NCI-H146 treated with DMSO at 0.1 percent for 48 hours (cell line): ENCODE measurements around the gene IL1B.

Experiments
- DNase-seq: peaks from one replicate; lab custom pipeline; 2025; ENCODE audit not compliant: unreplicated experiment; lab: John Stamatoyannopoulos, UW

Gene IL1B

DNA sequence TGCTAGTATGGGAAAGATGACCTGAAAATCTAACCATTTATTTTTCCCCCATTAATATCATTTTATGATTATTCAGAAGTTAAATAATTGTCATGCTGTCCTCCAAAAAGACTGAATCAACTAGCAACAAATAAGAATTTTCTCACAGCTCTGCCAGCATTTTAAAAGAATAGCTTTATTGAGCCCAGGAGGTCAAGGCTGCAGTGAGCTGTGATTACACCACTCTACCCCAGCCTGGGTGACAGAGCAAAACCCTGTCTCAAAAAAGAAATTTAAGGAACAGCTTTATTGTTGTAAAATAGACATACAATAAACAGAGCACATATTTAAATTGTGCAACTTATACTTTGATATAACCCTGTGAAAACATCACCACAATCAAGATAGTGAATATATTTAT lies 27.5 kb downstream of the IL1B start:
- DNase-seq = no peak

DNA sequence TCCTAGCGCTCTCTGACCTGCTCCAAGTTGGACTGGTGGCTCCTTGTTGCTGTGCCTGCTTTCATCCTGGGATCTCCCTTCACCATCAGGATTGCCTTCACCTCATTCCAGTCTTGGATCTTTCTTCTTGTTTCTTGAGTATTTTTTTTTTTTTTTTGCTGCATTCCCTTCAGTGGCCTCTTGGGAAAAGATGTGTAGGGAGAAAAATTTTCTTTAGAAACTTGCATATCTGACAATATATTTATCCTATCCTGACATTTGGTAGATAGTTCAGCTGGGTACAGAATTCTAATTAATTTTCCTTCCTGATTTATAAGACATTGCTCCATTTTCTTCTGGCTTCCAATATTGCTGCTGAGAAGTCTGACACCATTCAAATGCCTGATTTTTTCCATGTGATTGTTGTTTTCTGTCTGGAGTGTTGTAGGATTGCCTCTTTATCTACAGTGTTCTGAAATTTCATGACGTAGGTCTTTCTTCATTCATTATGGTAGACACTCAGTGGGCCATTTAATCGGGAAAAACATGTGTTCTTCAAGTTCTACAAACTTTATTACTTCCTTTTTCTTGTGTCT lies 29.3 kb downstream of the IL1B start:
- no peak for DNase-seq

DNA sequence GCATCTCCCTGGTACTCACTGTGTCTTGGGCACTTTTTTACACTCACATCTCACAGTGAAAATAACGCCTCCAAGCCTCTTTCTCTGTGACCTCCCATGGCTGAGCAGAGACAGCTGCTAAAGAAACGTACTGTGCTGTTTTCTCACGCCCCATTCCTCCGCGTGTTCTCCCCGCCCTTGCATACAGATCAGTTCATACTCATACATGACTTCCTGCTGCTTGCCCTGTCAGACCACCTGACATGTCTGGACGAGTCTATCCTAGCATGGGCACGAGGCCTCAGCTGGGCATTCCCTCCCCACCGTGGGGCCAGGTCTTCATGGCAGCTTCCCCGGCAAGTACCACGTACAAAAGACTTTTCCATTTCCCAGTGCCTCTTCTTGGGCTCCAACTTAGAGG lies 31.0 kb downstream of the IL1B start:
- DNase-seq = no peak

DNA sequence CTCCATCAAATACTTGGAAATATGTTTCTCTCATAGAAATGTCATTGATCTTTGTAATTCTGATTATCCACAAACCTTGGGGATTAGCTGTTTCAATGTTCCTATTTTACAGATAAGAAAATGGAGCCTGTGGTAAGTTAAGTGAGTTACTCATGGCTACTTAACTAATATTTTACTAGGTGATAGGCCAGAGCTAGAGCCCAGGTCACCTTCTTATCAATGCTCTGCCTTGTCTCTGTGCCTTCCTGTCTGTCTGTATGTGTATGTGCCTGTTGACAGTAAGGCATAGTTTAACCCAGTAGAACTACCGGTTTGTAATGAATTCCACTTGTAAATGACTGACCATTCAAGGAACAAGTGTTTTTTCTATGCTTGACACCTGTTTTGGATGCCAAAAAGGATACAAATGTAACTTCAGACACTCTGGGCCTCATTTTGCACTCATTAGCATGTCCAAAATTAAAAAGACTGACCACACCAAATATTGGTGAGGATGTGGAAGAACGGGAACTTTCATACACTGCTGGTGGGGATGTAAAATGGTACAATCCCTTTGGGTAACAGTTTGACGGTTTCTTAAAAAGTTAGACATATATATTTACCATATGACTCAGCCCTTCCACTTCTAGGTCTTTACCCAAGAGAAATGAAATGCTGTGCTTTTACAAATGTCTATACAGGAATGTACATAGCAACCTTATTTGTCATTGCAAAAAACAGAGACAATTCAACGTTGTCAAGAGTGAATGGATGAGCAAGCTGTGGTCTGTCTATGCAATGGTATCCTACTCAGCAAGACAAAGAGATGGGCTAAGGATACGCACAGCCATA lies 32.7 kb downstream of the IL1B start:
- no peak for DNase-seq

DNA sequence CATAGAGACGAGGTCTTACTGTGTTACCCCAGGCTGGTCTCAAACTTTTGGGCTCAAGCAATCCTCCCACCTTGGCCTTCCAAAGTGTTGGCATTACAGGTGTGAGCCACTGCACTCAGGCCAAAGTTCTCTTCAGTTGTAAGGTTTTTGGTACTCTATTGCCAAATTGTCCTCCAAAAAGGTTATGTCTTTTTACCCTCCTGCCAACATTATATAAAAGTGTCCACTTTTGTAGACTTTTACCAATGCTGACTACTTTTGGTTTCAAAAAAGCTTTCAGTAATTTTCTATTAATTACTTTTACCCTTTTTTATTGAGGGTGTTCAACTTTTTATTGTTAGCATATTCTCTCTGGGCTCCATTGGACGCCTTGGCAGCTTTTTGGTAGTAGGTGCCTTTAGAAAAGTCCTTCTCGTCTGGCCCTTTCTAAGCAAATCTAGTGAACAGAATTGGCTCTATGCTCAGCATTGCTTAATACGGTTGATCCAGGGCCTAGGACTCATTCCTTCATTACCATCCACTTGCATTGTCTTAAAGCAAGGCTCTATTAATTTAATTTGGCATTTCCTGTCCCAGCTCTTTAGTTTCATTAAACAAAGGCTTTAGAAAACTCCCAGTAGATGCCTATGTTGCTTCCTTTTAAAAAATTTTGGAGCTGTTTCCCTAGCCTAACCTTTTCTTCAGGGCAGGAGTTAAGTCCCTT lies 35.5 kb downstream of the IL1B start:
- no peak for DNase-seq

DNA sequence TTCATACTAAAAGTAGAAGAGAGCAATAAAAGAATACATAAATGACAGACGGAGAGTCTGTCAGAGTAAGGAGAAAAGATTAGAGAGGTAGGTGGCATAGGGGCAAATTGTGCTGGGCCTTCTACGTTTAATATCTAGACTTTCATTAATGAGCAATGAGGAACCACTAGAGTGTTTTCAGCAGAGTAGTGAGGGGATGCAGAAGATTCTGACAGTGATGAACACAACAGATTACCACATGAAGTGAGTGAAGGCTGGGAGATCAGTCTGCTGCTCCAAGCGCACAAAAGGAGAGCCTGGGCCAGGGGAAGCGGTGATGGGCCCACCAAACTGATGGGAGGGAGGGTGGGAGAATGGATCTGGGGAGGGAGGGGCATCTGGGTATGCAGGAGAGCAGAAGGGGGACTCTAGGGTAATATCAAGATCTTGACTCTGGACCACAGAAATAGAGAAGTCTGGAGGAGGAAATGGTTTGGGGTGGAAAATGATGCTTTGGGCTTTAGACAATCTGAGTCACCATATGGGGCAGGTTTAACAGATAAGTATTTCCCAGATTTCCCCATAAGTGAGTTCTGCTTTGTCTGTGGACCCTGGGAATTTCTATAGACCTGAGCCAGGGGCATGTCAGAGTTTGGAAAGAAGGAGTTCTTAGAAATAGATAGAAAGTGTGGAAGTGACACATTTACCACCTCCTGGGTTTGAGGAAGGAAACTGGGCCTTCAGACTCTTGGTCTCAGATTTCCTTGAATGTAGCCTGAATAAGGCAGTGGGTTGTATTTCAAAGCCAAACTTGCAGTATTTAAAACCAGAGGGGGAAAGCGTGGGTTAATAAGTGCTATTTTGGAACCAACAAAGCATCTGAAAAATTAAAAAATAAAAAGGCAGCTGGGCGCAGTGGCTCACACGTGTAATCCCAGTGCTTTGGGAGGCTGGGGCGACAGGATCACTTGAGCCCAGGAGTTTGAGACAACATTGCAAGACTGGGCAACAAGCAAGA lies 37.3 kb downstream of the IL1B start:
- no peak for DNase-seq

DNA sequence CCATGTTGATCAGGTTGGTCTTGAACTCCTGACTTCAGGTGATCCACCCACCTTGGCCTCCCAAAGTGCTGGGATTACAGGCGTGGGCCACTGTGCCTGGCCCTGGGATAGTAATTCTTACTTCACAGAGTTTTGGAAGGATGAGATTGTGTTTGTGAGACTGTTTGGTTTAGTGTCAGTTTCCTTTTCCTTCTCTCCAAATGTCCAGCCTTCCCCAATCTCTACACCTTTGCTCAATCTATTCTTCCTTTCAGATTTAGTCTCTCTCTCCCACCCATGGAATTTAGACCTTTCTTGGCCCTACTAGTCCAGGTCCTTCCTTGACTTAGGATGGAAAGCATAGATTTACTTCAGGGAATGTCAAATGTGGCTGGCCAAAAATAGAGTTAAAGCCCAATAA lies 40.1 kb downstream of the IL1B start:
- DNase-seq = no peak

DNA sequence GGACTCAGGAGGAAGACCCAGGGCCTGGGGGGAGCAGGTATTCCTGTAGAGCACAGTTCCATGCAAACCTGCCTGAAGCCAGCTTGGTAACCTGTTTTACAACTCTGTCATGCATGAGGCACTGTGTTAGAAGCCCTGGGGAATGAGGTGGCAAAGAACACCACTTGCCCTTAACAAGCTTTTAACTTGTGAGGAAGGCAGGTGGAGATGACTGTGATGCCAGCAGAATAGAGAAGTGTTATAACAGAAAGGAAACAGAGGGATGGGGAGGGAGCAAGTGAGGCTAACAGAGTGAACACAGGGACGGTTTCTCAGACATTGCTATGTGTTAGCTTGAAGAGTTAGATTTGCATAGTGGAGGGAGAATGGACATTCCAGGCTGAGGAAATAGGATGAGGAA lies 40.8 kb downstream of the IL1B start:
- DNase-seq = no peak

DNA sequence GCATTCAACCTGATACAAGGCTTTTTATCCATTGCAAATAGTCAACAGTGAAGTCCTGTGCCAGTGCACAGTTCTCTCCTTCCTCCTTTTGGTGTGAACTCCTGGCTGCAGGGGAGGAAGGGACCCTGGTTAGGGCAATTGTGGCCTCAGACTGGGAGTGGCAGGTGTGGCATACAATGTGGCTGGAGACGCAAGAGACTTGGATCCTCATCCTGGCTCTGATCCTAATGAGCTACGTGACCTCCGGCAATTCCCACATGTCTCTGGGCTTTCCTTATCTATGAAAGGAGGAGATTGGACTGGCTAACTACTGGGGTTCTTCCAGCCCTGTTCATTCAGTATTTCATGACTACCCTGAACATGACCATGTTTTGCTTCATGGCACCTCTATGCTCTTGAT lies 41.7 kb downstream of the IL1B start:
- DNase-seq = no peak

DNA sequence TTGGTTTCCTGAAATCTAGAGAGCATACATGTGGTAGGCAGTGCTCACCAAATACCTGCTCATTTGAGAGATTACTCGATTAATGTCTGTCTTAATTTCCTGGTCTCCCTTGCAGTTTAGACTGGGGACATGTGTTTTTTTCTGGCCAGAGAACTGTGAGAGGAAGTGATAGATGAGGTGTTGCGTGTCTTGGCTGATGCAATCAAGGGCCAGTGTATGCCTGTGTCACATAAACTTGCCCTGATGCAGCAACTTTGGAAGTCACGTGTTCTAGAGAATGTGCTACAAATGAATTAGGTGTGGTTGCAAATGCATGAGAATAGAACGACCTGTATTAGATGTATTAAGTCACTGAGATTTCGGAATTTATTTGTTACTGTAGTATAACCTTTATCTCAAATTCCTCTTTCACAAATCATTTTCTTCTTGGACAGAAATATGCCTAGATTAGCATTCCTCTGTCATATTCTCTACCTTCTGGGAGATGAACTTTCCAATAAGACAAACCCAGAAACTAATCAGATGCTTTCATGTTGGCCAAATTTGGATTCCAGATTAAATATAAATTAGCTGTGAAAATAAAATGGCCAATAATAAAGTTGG lies 42.3 kb downstream of the IL1B start:
- no peak for DNase-seq

DNA sequence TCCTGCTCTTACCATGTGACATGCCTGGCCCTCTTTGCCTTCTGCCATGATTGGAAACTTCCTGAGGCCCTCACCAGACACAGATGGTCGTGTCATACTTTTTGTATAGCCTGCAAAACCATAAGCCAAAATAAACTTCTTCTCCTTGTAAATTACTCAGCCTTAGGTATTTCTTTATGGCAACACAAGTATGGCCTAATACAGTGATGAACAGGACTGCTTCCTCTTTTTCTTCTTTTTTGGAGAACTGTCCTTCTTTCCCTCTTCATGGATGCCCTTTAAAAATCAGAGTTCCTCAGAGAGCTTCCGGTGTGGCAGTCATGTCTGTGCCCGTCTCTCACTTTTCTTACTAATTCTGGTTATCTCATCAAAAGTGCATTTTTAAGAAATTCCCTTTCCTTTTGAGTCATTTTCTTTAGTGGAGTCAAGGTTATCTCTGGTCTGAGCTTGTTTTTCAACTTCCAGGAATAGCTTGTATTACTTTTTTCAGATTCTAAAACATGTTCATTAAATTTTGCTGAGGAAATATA lies 43.1 kb downstream of the IL1B start:
- DNase-seq = no peak

DNA sequence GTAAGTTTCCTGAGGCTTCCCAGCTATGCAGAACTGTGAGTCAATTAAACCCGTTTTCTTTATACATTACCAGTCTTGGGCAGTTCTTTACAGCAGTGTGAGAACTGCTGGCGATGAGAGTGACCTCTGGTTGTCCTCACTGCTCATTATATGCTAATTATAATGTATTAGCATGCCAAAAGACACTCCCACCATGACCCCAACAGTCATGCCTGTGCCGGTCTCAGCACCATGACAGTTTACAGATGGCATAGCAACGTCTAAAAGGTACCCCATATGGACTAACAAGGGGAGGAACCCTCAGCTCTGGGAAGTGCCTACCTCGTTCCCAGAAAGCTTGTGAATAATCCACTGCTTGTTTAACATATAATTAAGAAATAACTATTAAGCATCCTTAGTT lies 44.2 kb downstream of the IL1B start:
- DNase-seq = no peak

DNA sequence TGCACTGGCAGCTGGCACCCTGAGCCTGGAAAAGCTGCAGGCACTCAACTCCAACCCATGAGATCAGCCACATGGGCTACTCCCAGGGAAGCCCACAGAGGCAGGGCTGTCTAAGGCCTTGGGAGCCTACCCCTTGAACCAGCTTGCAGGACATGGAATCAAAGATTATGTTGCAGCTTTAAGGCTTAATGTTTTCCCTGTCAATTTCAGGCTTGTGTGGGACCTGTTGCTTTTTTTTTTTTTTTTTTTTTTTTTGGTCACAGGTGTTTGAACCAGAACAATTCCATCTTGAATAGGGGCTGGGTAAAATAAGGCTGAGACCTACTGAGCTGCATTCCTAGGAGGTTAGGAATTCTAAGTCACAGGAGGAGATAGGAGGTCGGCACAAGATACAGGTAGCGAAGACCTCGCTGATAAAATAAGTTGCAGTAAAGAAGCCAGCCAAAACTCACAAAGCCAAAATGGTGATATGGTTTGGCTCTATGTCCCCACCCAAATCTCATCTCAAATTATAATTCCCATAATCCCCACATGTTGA lies 44.8 kb downstream of the IL1B start:
- no peak for DNase-seq

DNA sequence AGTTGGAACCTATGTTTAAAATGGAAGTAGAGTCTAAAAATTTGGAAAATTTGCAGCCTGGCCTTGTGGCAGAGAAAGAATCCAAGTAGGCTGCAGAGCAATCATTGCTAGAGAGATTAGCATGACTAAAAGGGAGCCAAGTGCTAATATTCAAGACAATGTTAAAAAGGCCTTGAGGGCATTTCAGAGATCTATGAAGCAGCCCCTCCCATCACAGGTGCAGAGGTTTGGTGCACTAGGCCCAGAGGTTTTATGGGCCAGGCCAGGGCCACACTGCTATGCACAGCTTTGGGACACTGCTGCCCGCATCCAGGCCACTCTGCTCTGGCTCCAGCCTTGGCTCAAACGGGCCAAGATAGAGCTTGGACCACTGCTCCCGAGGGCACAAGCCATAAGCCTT lies 45.6 kb downstream of the IL1B start:
- DNase-seq = no peak

DNA sequence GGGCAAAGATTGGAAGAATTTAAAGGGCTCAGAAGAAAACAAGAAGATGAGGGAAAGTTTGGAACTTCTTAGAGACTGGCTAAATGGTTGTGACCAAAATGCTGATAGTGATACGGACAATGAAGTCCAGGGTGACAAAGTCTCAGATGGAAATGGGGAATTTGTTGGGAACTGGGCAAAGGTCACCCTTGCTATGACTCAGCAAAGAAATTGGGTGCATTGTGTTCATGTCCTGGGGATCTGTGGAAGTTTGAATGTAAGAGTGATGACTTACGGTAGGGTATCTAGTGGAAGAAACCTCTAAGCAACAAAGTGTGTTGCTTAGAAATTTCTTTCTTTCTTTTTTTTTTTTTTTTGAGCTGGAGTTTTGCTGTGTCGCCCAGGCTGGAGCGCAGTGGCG lies 46.3 kb downstream of the IL1B start:
- DNase-seq = no peak

DNA sequence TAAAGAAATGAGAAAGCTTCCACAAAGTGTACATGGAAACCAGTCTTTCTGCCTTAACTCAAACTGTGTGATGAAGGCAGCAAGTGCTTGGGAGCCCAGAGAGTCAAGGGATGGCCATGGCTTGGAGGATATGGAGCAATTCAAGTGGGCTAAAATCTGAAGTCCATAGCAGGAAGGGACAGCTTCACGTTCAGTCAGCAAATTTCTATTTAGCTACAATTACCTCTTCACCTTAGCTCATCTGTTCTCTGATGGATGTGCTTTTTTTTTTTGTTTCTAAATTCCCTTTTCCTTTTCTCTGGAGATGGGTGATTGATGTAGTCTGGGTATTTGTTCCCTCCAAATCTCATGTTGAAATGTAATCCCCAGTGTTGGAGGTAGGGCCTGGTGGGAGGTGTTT lies 47.4 kb downstream of the IL1B start:
- no peak for DNase-seq

DNA sequence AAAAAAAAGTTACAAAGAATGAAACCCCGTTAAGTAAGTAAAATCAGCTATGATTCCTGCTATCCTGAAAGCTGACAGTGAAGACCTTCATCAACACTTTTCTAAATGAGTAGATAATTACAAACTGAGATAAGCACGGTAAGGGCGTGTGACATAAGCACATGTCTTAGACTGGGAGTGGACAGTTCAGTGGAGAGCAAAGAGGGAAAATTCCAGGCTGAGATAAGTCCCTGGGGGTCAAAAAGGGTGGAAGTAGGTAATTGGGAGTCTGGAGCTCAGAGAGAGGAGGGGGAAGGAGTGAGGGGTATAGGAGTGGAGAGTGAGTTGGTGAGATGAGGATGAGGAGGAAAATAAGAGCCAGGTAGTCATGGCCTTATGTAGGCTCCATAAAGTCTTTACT lies 47.9 kb downstream of the IL1B start:
- DNase-seq = no peak

DNA sequence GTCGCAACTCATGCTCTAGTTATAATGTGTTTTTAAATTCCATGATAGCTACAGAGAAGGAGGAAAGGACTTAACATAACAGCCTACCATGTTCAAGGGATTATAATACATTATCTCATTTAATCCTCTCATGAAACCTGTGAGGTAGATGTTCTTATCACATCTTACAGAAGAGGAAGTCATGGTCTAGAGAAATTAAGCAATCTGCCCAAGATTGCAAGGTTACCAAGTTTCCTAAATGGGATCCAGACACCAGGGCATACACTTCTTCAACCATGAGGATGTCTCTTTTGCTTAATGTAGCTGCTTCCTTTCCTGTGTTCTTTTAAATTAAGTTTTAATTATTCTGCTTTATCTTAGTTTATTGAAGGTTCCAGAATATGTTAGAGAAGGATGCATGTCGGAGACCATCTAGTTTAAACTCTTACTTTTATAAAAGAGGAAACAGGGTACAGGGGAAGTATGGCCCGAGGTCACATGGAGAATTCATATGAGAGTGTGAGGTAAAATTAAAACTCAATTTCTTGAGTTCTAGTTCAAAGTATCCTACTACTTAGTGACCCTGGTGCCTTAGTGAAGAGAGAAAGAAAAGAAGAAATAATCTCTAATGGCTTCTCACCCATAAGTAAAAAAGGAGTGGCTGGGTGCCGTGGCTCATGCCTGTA lies 48.7 kb downstream of the IL1B start:
- no peak for DNase-seq

DNA sequence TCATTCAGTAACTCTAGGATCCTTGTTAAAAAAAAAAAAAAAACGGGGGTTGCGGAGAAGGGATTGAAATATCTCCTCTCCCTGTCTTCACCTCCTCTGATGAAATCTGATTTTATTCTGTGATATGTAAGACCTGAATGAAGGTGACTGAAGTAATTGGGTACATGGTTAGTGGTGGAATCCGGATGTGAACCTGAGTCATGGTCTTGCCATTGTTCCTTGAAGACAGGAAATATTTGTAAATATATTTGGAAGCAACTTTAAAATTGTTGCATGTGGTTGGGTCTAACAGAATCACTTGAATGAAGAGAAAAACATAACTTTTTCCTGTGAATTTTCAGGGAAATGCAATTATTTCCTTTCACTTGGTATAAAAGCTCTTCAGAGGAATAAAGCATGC lies 49.3 kb downstream of the IL1B start:
- DNase-seq = no peak
